Trophoblast cell (in vitro differentiated cells and primary cell): ENCODE data around the gene MAP1LC3B2.

Source experiments
- DNase-seq, 2 donors: peaks; one replicate each; pipeline ENCODE4 v3.0.0-alpha.2; 2016
- H2AFZ ChIP-seq: 2 replicates; pipeline ENCODE4 v1.6.1; 2013; ENCODE audit warnings: low read length, moderate library complexity, mild to moderate bottlenecking; ENCODE audit not compliant: insufficient read depth, poor library complexity
- H2AK5ac ChIP-seq: 2 replicates; pipeline ENCODE4 v1.6.1; 2013; ENCODE audit warnings: mild to moderate bottlenecking, low read length
- H2BK120ac ChIP-seq: 2 replicates; pipeline ENCODE4 v1.6.1; 2013; ENCODE audit warnings: low read length, mild to moderate bottlenecking, moderate library complexity; ENCODE audit not compliant: insufficient read depth, poor library complexity
- H2BK12ac ChIP-seq: 2 replicates; pipeline ENCODE4 v1.6.1; 2013; ENCODE audit warnings: mild to moderate bottlenecking, low read length, moderate library complexity
- H2BK5ac ChIP-seq: 2 replicates; pipeline ENCODE4 v1.6.1; 2013; ENCODE audit warnings: low read length, low read depth, moderate library complexity, mild to moderate bottlenecking; ENCODE audit not compliant: poor library complexity
- H3K14ac ChIP-seq: 2 replicates; pipeline ENCODE4 v1.6.1; 2013; ENCODE audit warnings: mild to moderate bottlenecking, low read length
- H3K18ac ChIP-seq: 2 replicates; pipeline ENCODE4 v1.6.1; 2013; ENCODE audit warnings: mild to moderate bottlenecking, low read length
- H3K23ac ChIP-seq: 2 replicates; pipeline ENCODE4 v1.6.1; 2013; ENCODE audit warnings: low read length
- H3K27ac ChIP-seq: 2 replicates; pipeline ENCODE4 v1.5.1; 2013; ENCODE audit warnings: low read depth, mild to moderate bottlenecking, inconsistent platforms, low read length, moderate library complexity
- H3K27me3 ChIP-seq: 2 replicates; pipeline ENCODE4 v1.6.1; 2013; ENCODE audit warnings: inconsistent platforms, mild to moderate bottlenecking, low read length, moderate library complexity; ENCODE audit not compliant: insufficient read depth
- H3K36me3 ChIP-seq, 2 experiments: 1 replicate in 1 of 2; 2 replicates in 1 of 2; pipeline ENCODE4 v1.6.1; 2013; ENCODE audit warnings: low read length in 2 of 2, mild to moderate bottlenecking in 2 of 2, moderate library complexity in 1 of 2; ENCODE audit not compliant: insufficient read depth in 2 of 2, control insufficient read depth in 1 of 2
- H3K4ac ChIP-seq: 2 replicates; pipeline ENCODE4 v1.6.1; 2013; ENCODE audit warnings: low read depth, mild to moderate bottlenecking, low read length, moderate library complexity
- H3K4me1 ChIP-seq, 2 experiments: 1 replicate in 1 of 2; 2 replicates in 1 of 2; pipeline ENCODE4 v1.6.1; 2013; ENCODE audit warnings: low read length in 2 of 2, mild to moderate bottlenecking in 2 of 2, moderate library complexity in 1 of 2; ENCODE audit not compliant: insufficient read depth in 2 of 2, control insufficient read depth in 1 of 2
- H3K4me2 ChIP-seq: 2 replicates; pipeline ENCODE4 v1.6.1; 2013; ENCODE audit warnings: inconsistent platforms, mild to moderate bottlenecking, low read length, moderate library complexity
- H3K4me3 ChIP-seq: 2 replicates; pipeline ENCODE4 v1.5.1; 2013; ENCODE audit warnings: mild to moderate bottlenecking, low read depth, low read length, inconsistent platforms
- H3K79me1 ChIP-seq: one replicate; pipeline ENCODE4 v1.6.1; 2013; ENCODE audit warnings: low read length
- H3K79me2 ChIP-seq: 2 replicates; pipeline ENCODE4 v1.6.1; 2013; ENCODE audit warnings: low read length, mild to moderate bottlenecking; ENCODE audit not compliant: control insufficient read depth, insufficient read depth, poor library complexity
- H3K9ac ChIP-seq: 2 replicates; pipeline ENCODE4 v1.6.1; 2013; ENCODE audit warnings: mild to moderate bottlenecking, low read length
- H3K9me3 ChIP-seq: 2 replicates; pipeline ENCODE4 v1.6.1; 2013; ENCODE audit warnings: low read depth, mild to moderate bottlenecking, control low read depth, inconsistent platforms, low read length; ENCODE audit not compliant: insufficient read depth
- H4K12ac ChIP-seq: 2 replicates; pipeline ENCODE4 v1.6.1; 2013; ENCODE audit warnings: low read depth, mild to moderate bottlenecking, low read length, moderate library complexity
- H4K8ac ChIP-seq: 2 replicates; pipeline ENCODE4 v1.6.1; 2013; ENCODE audit warnings: low read depth, mild to moderate bottlenecking, low read length, moderate library complexity
- H4K91ac ChIP-seq: one replicate; pipeline ENCODE4 v1.6.1; 2013; ENCODE audit warnings: low read depth, mild to moderate bottlenecking, low read length, moderate library complexity
- WGBS: extraction: QIAGEN DNeasy Blood & Tissue Kit; methylation state at CpG from one replicate; pipeline ENCODE4 v1.1.7; 2013; ENCODE audit warnings: missing lambda C conversion rate; ENCODE audit not compliant: insufficient read length, insufficient coverage; ENCODE audit errors: extremely low coverage; 5-methylcytosine and 5-hydroxymethylcytosine counted together

MAP1LC3B2 gene

GRCh38 chr12:116533343-116534251 lies 25.6 kb upstream of the MAP1LC3B2 start:
- Histone ChIP-seq H3K9ac (no peak overlapping the region), H3K36me3 (no peaks in the 10 kb centered on the region), H3K79me2 (no peaks in the 10 kb centered on the region), H2BK12ac (no peak overlapping the region), H3K14ac (peak overlapping the region; percentile 32), H3K79me1 (no peaks in the 10 kb centered on the region), H3K27me3 (no peaks in the 10 kb centered on the region), H4K91ac (no peak overlapping the region), H3K4me1 (peaks cover 5 to 10% of the 10 kb centered on the region in 2 experiments), H3K4me3 (peak overlapping the region; percentile 21), H3K4ac (no peak overlapping the region), H3K27ac (no peak overlapping the region), H2BK5ac (no peak overlapping the region), H3K9me3 (peaks cover 1% of the 10 kb centered on the region), H3K23ac (no peak overlapping the region), H2AFZ (peak overlapping the region; percentile 38), H4K12ac (no peak overlapping the region), H2AK5ac (no peak overlapping the region), H3K18ac (no peak overlapping the region), H4K8ac (peak overlapping the region; percentile 19), H3K4me2 (peak overlapping the region; percentile 48), H2BK120ac (no peak overlapping the region)
- WGBS: no CpG with 5 or more reads among the region's 32 CpGs
- DNase-seq: peak in 1 of 2 donors; percentile 27

GRCh38 chr12:116534311-116535121 lies 24.7 kb upstream of the MAP1LC3B2 start:
- Histone ChIP-seq H3K79me1 (no peaks in the 10 kb centered on the region), H2BK12ac (no peak overlapping the region), H2BK120ac (no peak overlapping the region), H3K4me1 (peaks cover 5 to 13% of the 10 kb centered on the region in 2 experiments), H3K79me2 (no peaks in the 10 kb centered on the region), H3K27ac (no peak overlapping the region), H3K18ac (no peak overlapping the region), H2AFZ (no peak overlapping the region), H3K4me3 (no peak overlapping the region), H4K91ac (no peak overlapping the region), H3K9ac (no peak overlapping the region), H3K27me3 (no peaks in the 10 kb centered on the region), H3K4ac (no peak overlapping the region), H3K23ac (no peak overlapping the region), H3K9me3 (peaks cover 1% of the 10 kb centered on the region), H4K8ac (no peak overlapping the region), H3K4me2 (peak overlapping the region; percentile 48), H2AK5ac (no peak overlapping the region), H3K36me3 (no peaks in the 10 kb centered on the region), H2BK5ac (no peak overlapping the region), H3K14ac (no peak overlapping the region), H4K12ac (no peak overlapping the region)
- WGBS: no CpG with 5 or more reads among the region's 30 CpGs
- peak in 1 of 2 donors; percentile 44 for DNase-seq

GRCh38 chr12:116535241-116535640 lies 23.9 kb upstream of the MAP1LC3B2 start:
- H3K27ac ChIP-seq: no peak overlapping the region
- H2BK5ac ChIP-seq: no peak overlapping the region
- H3K14ac ChIP-seq: no peak overlapping the region
- no peaks in the 10 kb centered on the region for H3K79me1 ChIP-seq
- H3K4me2 ChIP-seq: no peak overlapping the region
- peaks cover 11 to 18% of the 10 kb centered on the region in 2 experiments for H3K4me1 ChIP-seq
- no peak overlapping the region for H3K9ac ChIP-seq
- no peaks in the 10 kb centered on the region for H3K27me3 ChIP-seq
- no peak overlapping the region for H4K8ac ChIP-seq
- H4K12ac ChIP-seq: no peak overlapping the region
- H3K36me3 ChIP-seq: no peaks in the 10 kb centered on the region
- no peak overlapping the region for H2AK5ac ChIP-seq
- H3K4ac ChIP-seq: no peak overlapping the region
- no peak overlapping the region for H3K4me3 ChIP-seq
- DNase-seq: no peak
- no peaks in the 10 kb centered on the region for H3K79me2 ChIP-seq
- no peak overlapping the region for H2BK120ac ChIP-seq
- WGBS: no CpG with 5 or more reads among the region's 5 CpGs
- H2AFZ ChIP-seq: no peak overlapping the region
- no peak overlapping the region for H3K23ac ChIP-seq
- H3K18ac ChIP-seq: no peak overlapping the region
- no peak overlapping the region for H2BK12ac ChIP-seq
- H4K91ac ChIP-seq: no peak overlapping the region
- H3K9me3 ChIP-seq: peaks cover 1% of the 10 kb centered on the region

GRCh38 chr12:116537101-116537904 lies 21.9 kb upstream of the MAP1LC3B2 start:
- Histone ChIP-seq H2AK5ac (peak overlapping the region; percentile 26), H3K18ac (no peak overlapping the region), H3K27ac (no peak overlapping the region), H2AFZ (no peak overlapping the region), H2BK5ac (no peak overlapping the region), H3K4me1 (peaks cover 11 to 18% of the 10 kb centered on the region in 2 experiments), H3K23ac (no peak overlapping the region), H3K79me2 (no peaks in the 10 kb centered on the region), H3K14ac (no peak overlapping the region), H3K36me3 (no peaks in the 10 kb centered on the region), H2BK12ac (peak overlapping the region; percentile 41), H3K4me3 (no peak overlapping the region), H3K9me3 (peaks cover 1% of the 10 kb centered on the region), H4K91ac (peak overlapping the region; percentile 16), H3K4ac (no peak overlapping the region), H2BK120ac (no peak overlapping the region), H3K79me1 (no peaks in the 10 kb centered on the region), H3K4me2 (no peak overlapping the region), H4K8ac (no peak overlapping the region), H3K9ac (no peak overlapping the region), H4K12ac (no peak overlapping the region), H3K27me3 (no peaks in the 10 kb centered on the region)
- no CpG with 5 or more reads among the region's 15 CpGs for WGBS
- no peak for DNase-seq
